SU-DHL-6 (cell line): ENCODE results near the gene SH3RF1.

Source experiments
- CTCF ChIP-seq: fragments of 200-600 bp; sonication (generic); IDR thresholded peaks from one replicate; pipeline ENCODE4 v1.5.1; 2017; ENCODE audit warnings: antibody characterized with exemption, mild to moderate bottlenecking, low read length, moderate library complexity; ENCODE audit not compliant: insufficient read depth, poor library complexity, severe bottlenecking
- EZH2phosphoT487 ChIP-seq: fragments of 200-600 bp; sonication (generic), shearing (Covaris generic); conservative IDR thresholded peaks from 2 replicates; pipeline ENCODE4 v1.6.1; 2018; ENCODE audit warnings: mild to moderate bottlenecking, antibody characterized with exemption, low read length, moderate library complexity, mixed read lengths

GRCh38 chr4:169143335-169143734 lies 127.4 kb downstream of the SH3RF1 start:
- TF ChIP-seq CTCF (no peak), EZH2phosphoT487 (no peak)
